ENCODE measurements around the gene ZNF878.
A peak's percentile ranks its signal among the peaks of the same experiment; 100 is the strongest.
"Not testable (repeated sequence)": the region's sequence is repeated elsewhere in the genome, so short reads cannot be mapped to it uniquely, and the experiment has no call there.

ZNF878 gene

DNA sequence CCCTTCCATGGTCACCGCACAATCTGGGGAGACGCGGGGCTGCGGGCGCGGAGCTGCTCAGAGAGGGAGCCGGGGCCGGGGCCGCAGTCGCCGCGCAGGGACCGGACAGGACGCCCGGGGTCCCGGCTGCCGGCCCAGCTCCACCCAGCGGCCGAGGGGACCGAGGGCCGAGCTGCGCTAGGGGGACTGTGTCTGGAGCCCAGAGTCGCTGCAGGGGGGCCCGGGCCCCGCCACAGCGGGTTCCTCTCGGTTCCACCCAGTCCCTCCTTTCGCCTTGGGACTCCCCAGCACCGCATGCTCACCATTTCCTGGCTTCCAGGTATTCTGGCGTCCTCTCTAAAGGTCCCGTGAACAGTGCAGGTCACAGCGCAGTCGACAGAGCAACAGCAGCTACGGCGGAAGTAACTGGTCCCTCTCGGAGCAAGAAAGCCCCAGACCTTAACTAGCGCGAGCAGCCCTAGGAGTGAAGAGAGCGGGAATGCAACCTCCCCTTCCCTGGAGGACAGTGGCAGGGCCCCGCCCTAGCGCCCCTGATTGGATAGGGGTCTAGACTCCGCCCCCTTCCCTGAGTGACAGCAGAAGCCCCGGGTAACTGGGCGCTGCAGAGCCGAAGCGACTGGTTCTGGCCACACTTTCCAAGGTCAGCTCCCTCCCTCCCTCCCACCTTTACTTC, at the start of gene ZNF878:
TSS of gene ZNF878 (minus strand) at position 465 of the 673 bp plus-strand sequence. CDS start at position 305, 160 bp downstream.
- DNase-seq, result peak; percentile 56

DNA sequence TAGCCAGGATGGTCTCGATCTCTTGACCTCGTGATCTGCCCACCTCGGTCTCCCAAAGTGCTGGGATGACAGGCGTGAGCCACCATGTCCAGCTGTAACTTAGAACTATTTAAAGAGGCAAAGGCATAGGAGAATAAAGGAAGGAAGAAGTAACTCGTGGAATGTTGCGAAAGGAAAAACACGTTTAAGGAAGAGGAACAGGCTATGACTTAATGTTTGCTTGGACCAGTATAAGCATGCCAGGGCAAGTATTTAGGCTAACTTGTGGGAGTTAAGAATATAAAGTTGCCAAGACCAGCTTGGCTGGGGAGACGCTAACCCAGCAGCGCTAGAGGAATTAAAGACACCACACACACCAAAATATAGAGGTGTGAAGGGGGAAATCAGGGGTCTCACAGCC, 45.3 kb upstream of the ZNF878 start:
- no peak for DNase-seq

DNA sequence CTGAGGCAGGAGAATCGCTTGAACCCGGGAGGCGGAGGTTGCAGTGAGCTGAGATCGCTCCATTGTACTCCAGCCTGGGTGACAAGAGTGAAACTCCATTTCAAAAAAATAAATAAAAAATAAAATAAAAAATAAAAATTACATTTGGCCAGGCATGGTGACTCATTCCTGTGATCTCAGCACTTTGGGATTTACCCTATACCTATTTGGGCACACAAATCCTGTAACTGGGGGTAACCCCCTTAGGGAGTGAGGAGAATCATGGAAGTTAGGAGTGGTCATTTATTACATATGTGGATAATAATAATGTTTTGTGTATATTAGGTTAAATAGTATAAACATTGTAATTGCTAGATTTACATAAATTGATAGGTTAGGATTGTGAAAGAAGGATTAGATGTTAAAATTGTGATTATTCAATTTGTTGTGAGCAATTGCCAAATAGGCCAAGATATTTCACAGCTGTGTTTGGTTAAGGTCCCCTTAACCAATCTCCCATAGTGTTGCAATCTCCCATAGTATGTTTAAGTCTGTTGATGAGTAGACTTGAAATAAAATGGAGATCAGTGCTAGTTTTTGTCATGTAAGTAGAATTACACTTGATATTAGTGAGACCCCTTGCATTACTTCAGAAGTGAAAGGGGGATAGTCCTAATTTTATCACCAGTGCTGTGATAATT, 42.5 kb upstream of the ZNF878 start:
- no peak for DNase-seq

DNA sequence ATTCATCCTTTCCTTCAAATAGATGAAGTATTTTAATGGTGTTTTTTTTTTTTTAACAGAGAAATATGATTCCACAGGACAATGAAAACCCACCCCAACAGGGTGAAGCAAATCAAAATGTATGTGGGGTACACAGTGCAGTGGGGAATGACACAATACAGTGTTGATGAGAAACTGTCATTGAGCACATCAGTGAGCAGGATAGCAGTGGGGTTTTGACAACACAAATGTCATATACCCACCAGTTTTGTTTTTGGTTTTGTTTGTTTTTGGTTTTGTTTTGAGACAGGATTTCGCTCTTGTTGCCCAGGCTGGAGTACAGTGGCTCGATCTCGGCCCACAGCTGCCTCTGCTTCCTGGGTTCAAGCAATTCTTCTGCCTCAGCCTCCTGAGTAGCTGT, 41.0 kb upstream of the ZNF878 start:
- no peak for DNase-seq

DNA sequence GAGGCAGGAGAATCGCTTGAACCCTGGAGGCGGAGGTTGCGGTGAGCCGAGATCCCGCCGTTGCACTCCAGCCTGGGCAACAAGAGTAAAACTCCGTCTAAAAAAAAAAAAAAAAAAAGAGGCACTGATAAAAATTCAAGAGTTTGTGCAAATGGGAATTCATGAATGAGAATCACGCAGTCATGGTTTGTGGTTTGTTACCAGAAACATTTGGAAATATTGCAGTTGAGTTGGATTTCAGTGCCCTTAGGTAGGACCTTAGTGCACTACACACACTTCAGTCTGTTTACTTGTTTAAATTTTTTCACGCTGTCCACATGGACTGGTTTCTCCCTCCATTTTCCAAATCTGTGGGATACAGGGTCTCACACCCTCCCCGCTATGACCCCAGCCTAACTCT, 40.2 kb upstream of the ZNF878 start:
- DNase-seq, result no peak

DNA sequence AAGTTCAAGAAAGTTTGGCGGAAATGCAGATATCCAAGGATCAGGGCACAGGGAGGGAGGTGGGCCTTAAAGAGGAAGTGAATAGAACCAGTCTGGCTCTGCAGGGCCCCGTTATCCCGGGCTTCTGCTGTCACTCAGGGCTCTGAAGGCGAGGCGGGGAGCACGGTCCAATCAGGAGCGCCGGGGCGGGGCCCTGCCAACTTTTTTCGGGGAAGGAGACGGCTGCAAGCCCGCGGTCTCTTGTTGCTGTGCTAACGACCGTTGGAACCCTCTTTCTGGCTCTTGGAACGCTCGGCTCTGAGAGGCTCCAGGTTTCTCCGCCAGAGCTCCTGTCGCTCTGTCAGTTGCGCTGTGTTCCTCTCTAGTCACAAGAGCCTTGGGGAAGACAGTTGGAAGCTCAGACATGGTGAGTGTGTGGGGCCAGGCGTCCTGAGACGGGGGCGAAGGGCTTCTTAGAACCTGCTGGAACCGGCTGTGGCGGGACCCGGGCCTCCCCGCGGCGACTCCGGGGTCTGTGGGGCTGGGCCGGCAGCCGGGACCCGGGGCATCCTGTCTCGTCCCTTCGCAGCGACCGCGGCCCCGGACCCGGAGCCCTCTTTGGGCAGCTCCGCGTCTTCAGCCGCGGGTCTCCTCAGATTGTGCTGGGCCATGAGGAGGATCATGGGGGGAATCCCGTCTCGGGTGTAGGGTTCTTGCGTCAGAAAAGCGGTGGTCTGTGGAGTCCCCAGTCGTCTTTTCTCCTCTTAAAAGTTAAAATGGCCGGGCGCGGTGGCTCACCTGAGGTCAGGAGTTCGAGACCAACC, 39.5 kb upstream of the ZNF878 start:
- DNase-seq, result peak; percentile 48

DNA sequence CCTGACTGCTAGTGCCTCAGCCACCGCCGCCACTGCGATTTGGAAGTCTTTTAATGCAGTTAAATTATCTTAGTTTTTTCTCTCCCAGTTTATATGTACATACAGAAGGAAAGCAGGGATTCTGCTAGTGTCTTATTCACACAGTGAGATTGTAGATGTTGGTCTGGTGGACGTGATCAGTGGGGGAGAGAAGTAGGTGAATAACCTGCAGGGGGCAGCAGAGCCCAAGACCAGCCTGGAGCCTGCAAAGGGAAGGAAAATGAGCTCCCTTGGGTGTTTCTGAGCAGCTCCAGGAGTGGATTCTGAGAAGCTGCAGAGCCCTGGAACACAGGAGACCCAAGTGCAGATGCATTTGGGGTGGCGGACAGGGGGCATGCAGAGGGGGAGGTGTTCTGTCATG, 38.0 kb upstream of the ZNF878 start:
- DNase-seq, result peak; percentile 11

DNA sequence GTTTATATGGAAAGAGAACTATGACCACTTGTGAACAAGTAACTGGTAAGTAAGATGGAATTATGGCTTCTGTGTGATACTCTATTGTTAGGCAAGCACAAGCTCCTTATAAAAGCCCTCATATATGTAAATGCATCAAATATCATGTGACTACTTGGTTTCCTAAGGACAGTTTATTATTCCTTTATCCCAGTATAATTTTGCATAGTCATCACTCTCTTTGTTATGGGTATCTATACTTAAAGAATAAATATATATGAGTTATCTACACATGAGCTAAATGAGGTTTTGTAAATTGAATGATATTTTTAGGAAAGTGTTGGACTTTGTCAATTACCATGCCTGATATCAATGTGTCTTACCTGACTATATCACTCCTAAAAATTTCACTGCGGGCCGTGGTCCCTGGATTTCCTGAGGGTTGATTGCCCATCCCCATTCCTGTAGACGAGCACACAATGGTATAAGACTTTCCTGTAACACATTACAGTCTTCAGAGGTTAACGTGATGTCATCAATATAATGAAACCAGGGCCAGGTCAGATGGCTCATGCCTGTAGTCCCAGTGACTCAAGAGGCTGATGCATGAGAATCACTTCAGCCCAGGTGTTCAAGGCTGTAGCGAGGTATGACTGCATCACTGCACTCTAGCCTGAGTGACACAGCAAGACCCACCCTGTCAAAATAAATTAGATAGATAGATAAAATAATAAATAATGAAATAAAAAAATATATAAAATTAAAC, 32.5 kb upstream of the ZNF878 start:
- no peak for DNase-seq

DNA sequence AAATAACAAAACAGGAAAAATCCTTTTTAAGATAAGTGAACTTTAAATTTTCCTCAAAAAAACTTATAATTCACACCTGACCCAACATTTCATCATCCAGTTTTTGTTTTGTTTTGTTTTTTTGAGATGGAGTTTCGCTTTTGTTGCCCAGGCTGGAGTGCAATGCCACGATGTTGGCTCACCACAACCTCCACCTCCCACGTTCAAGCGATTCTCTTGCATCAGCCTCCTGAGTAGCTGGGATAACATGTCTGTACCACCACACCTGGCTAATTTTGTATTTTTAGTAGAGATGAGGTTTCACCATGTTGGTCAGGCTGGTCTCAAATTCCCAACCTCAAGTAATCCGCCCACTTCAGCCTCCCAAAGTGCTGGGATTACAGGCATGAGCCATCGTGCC, 30.6 kb upstream of the ZNF878 start:
- DNase-seq, result not testable (repeated sequence)

DNA sequence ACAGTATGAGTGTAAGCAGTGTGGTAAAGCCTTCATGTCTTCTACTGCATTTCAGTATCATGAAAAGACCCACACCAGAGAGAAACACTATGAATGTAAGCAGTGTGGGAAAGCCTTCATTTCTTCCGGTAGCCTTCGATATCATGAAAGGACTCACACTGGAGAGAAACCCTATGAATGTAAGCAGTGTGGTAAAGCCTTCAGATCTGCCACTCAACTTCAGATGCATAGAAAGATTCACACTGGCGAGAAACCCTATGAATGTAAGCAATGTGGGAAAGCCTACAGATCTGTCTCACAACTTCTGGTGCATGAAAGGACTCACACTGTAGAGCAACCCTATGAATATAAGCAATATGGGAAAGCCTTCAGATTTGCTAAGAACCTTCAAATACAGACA, 24.6 kb upstream of the ZNF878 start:
- DNase-seq, result no peak

DNA sequence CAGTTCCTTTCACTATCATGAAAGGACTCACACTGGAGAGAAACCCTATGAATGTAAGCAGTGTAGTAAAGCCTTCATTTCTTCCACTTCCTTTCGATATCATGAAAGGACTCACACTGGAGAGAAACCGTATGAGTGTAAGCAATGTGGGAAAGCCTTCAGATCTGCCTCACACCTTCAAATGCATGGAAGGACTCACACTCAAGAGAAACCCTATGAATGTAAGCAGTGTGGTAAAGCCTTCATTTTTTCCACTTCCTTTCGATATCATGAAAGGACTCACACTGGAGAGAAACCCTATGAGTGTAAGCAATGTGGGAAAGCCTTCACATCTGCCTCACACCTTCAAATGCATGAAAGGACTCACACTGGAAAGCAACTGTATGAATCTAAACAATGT, 23.6 kb upstream of the ZNF878 start:
- not testable (repeated sequence) for DNase-seq

DNA sequence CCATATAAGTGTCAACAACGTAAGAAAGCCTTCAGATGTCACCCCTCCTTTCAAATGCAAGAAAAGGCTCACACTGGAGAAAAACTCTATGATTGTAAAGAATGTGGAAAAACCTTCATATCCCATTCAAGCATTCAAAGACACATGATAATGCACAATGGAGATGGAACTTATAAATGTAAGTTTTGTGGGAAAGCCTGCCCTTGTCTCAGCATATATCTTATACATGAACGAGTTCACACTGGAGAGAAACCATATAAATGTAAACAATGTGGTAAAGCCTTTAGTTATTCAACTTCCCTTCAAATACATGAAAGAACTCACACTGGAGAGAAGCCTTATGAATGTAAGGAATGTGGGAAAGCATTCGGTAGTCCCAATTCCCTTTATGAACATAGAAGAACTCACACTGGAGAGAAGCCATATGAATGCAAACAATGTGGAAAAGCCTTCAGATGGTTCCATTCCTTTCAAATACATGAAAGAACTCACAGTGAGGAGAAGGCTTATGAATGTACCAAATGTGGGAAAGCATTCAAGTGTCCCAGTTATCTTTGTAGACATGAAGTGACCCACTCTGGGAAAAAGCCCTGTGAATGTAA, 22.9 kb upstream of the ZNF878 start:
- DNase-seq, result no peak

DNA sequence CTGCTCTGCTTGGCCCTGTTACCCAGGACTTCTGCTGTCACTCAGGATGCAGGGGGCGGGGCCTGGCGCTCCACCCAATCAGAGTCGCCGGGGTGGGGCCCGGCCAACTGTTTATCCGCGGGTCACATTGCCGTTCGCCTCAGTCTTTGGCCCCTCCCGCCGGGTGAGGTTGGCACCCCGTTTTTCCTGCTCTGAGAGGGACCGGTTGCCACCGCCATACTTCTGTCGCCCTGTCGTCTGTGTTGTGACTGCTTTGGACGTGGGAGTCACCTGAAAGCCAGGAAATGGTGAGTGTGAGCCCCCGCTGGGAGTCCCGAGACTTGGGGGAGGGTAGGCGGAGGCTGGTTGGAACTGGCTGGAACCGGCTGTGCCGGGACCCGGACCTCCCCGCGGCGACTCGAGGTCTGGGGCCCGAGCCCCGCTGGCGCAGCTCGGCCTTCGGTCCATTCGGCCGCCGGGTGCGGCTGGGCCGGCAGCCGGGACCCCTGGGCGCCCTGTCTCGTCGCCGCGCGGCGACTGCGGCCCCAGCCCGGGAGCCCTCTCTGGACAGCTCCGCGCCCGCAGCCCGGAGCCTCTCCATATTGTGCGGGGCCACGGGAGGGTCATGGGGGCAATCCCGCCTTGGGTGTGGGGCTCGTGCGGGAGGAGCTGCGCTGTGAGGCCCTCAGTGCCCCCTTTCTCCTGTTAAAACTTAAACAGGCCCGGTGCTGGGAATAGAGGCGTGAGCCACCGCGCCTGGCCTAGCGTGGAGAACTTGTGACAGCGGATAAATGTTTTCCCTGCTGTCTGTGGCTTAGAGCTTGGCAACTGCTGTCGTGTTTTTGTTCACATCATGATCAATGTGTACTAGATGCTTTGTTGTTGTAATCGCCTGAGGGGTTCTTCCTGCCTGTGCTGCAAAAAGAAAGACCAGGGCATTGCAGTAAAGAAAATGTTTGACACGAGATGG, 12.1 kb upstream of the ZNF878 start, which contains the start of gene ZNF844:
TSS of gene ZNF844 (plus strand) at position 142 of the 949 bp plus-strand sequence. CDS start at position 285, 143 bp downstream.
- peak; percentile 78 for DNase-seq

DNA sequence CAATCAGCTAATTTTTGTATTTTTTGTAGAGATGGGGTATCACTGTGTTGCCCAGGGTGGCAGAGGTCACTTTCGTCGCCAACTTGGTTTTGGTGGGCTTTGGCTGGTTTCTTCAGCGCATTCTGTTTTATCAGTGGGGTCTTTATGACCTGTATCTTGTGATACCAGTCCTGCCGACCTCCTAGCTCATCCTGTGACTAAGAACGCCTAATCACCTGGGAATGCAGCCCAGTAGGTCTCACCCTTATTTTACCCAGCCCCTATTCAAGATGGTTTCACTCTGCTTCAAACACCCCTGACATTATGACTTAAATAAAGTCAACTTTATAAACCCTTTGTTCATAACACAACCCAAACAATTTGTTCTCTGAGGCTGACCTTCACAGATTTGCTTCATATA, 3.0 kb upstream of the ZNF878 start:
- DNase-seq, result no peak

DNA sequence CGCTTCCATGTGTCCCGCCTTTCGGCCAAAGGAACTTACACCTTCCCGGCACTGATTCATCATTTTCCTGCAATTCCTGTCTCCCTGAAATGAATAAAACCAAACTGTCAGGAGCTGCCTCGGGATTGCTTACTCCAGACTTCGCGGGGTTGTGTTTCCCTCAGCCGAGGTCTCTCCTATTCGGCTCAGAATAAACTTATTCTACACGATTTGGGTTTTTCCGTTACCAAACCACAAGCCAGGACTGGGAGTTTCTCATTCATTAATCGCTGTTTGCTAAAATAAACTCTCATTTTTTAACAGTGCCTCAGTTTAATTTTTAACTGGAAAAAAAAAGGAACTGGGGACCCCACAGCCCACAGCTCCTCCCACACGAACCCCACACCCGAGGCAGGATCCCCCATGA, 667 bp downstream of the ZNF878 start:
- DNase-seq, result no peak

DNA sequence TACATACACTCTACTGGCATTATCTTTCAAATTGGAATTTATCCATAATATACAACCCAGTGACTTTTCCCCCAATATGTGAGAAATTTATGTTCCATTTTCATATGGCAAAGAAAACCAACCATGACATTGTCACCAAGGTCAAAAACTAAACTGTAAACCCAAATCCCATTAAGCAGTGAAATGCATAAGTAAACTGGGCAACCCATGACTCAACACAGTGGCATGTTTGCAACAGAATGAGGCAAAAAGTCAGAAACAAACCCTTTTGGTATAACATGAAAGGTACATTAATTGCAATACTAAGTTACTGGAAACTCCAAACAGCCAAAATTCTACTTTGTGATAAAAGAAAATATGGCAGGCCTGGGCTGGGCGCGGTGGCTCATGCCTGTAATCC, 4.9 kb downstream of the ZNF878 start:
- no peak for DNase-seq

DNA sequence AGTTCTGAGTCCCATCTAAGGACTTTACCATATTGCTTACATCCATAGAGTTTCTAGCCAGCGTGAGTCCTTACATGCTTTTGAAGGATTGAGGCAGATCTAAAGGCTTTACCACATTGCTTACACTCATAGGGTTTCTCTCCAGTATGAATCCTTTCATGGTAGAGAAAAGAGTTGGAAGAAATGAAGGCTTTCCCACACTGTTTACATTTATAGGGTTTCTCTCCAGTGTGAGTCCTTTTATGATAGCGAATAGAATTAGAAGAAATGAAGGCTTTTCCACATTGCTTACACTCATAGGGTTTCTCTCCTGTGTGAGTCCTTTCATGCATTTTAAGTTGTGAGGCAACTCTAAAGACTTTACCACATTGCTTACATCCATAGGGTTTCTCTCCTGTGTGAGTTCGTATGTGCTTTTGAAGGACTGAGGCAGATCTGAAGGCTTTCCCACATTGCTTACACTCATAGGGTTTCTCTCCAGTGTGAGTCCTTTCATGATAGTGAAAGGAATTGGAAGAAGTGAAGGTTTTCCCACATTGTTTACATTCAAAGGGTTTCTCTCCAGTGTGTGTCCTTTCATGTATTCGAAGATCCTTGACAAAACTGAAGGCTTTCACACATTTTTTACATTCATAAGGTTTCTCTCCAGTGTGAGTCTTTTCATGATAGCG, 8.9 kb downstream of the ZNF878 start:
- no peak for DNase-seq

DNA sequence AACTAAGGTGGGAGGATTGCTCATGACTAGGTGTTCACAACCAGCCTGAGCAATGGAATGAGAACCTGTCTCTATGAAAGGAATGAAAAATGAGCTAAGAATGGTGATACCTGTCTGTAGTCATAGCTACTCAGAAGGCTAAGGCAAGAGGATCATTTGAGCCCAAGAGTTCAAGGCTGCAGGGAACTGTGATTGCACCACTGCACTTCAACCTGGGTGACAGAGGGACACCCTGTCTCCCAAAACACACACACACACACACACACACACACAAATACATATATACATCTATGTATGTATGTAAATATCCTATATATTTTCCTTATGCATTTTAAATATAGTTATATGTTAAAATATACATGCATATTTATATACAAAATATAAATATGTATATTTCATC, 9.9 kb downstream of the ZNF878 start:
- no peak for DNase-seq

DNA sequence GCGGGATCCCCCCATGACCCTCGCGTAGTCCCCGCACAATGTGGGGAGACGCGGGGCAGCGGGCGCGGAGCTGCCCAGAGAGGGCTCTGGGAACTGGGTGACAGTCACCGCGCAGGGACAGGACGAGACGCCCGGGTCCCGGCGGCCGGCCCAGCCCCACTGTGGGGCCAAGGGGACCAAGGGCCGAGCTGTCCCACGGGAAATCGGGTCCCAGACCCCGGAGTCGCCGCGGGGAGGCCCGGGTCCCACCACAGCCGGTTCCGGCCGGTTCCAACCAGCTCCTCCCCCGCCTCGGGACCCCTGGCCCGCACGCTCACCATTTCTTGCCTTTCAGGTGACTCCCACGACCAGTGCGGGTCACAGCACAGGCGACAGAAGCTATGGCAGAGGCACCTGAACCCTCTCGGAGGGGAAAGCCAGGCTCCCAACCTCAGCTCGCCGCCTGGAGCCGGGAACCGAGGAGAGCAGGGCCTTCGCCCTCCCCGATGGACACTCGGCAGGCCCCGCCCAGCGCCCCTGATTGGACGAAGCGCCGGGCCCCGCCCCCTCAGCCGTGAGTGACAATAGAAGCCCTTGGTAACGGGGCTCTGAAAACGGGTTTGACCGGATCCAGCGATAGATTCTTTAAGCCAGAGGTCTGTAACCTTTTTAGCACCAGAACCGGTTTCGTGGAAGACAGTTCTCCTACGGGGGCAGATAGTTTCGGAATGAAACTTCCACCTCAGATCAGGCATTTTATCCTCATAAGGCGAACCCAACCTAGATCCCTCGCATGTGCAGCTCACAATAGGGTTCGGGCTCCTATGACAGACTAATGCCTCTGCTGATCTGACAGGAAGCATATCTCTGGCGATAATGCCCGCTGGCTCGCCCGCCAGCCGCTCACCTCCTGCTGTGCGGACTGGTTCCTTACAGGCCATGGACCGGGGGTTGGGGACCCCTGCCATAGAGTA, 17.3 kb downstream of the ZNF878 start, which contains the start of gene ZNF433:
TSS of gene ZNF433 (minus strand) at position 460 of the 953 bp plus-strand sequence. CDS start at position 320, 140 bp downstream.
- peak; percentile 61 for DNase-seq

All from GOT3 (cell line).